Astrocyte of the hippocampus (primary cell): ENCODE data around the gene TRPC4.
"Not testable (repeated sequence)": the region's sequence is repeated elsewhere in the genome, so short reads cannot be mapped to it uniquely, and the experiment has no call there.

Experiments
- DNase-seq: peaks from one replicate; pipeline ENCODE4 v3.0.0; 2011; ENCODE audit warnings: low read depth, low spot score

TRPC4 gene

GRCh38 chr13:37602733-37603381 lies 266.7 kb downstream of the TRPC4 start:
- DNase-seq, result peak; percentile 35

- no peak for DNase-seq
These were observed 267.7 kb downstream of the TRPC4 start for GRCh38 chr13:37601648-37602440.

- DNase-seq, result no peak
These were observed 270.1 kb downstream of the TRPC4 start for GRCh38 chr13:37599519-37599918.

GRCh38 chr13:37598597-37598996 lies 271.0 kb downstream of the TRPC4 start, which contains the start of gene POSTN:
POSTN (minus strand) TSS chr13:37598768; CDS start chr13:37598726, 42 bp downstream.
- DNase-seq, result peak; percentile 29

GRCh38 chr13:37597477-37598025 lies 272.0 kb downstream of the TRPC4 start:
- DNase-seq, result no peak

- DNase-seq, result no peak
These were observed 272.8 kb downstream of the TRPC4 start for GRCh38 chr13:37596805-37597204.

GRCh38 chr13:37595162-37595561 lies 274.4 kb downstream of the TRPC4 start:
- peak; percentile 10 for DNase-seq

GRCh38 chr13:37594550-37594949 lies 275.0 kb downstream of the TRPC4 start:
- DNase-seq, result no peak

GRCh38 chr13:37589381-37589780 lies 280.2 kb downstream of the TRPC4 start:
- DNase-seq, result not testable (repeated sequence)

- DNase-seq, result no peak
These were observed 282.3 kb downstream of the TRPC4 start for GRCh38 chr13:37587236-37587635.
